Naive B cell (primary cell): ENCODE measurements around the gene ZFP64. TPM values are rescaled to one million over a fixed set of nuclear protein-coding genes. Genes with fewer than 3 reads are reported as not detected.
"Not testable (repeated sequence)": the region's sequence is repeated elsewhere in the genome, so short reads cannot be mapped to it uniquely, and the experiment has no call there.

ENCODE experiments used
- ATAC-seq, 2 donors: fragments of 150-1000 bp; cut with Tn5 transposase; 2 replicates each; pipeline ENCODE4 v1.10.0; 2021; ENCODE audit warnings: low read depth in 2 of 2, mild to moderate bottlenecking in 2 of 2, moderate library complexity in 2 of 2
- DNase-seq: peaks from one replicate; pipeline ENCODE4 v3.0.0; 2022
- H3K27ac Mint-ChIP-seq, 6 donors: one replicate each; pipeline ENCODE4 v1.8.0; 2020 to 2022; ENCODE audit warnings: mild to moderate bottlenecking in 6 of 6, mixed read lengths in 6 of 6, moderate library complexity in 5 of 6, inconsistent platforms in 2 of 6
- H3K27me3 Mint-ChIP-seq, 3 donors: one replicate each; pipeline ENCODE4 v1.8.0; 2021 to 2022; ENCODE audit warnings: mixed read lengths in 3 of 3, mild to moderate bottlenecking in 1 of 3
- H3K36me3 Mint-ChIP-seq, 2 donors: one replicate each; pipeline ENCODE4 v1.8.0; 2020 to 2022; ENCODE audit warnings: mixed read lengths in 2 of 2, inconsistent platforms in 1 of 2, mild to moderate bottlenecking in 1 of 2
- H3K4me1 Mint-ChIP-seq, 3 donors: one replicate each; pipeline ENCODE4 v1.8.0; 2020 to 2022; ENCODE audit warnings: mixed read lengths in 3 of 3, inconsistent platforms in 1 of 3, mild to moderate bottlenecking in 1 of 3, moderate library complexity in 1 of 3
- H3K4me3 Mint-ChIP-seq, 8 donors: one replicate each; pipeline ENCODE4 v1.8.0; 2020 to 2022; ENCODE audit warnings: mild to moderate bottlenecking in 8 of 8, mixed read lengths in 8 of 8, moderate library complexity in 8 of 8, inconsistent platforms in 2 of 8
- H3K9me3 Mint-ChIP-seq, 7 donors: one replicate each; pipeline ENCODE4 v1.8.0; 2020 to 2022; ENCODE audit warnings: mixed read lengths in 7 of 7, mild to moderate bottlenecking in 5 of 7, inconsistent platforms in 2 of 7, moderate library complexity in 1 of 7
- polyA plus RNA-seq, 6 donors: library from polyadenylated mRNA; unstranded; fragments of 300-500 nt; fragmentation: Illumina TruSeq; gene quantifications; one replicate each; pipeline ENCODE4 v1.2.3, GENCODE V29; 2021; ENCODE audit warnings: low read depth in 6 of 6

The ZFP64 gene
- polyA plus RNA-seq, 6 donors from 2014 or later = 5.7 to 12.1 (median 7.9) TPM

- no peaks in the 10 kb centered on the region for H3K27me3 Mint-ChIP-seq
- H3K4me1 Mint-ChIP-seq = peaks cover 0 to 2% (median 0%) of the 10 kb centered on the region in 3 donors
- no peak overlapping the region for H3K4me3 Mint-ChIP-seq
- ATAC-seq (no peak), DNase-seq (no peak)
- peaks cover 0 to 6% (median 0%) of the 10 kb centered on the region in 7 donors for H3K9me3 Mint-ChIP-seq
- peaks cover 14 to 18% of the 10 kb centered on the region in 2 donors for H3K36me3 Mint-ChIP-seq
- no peak overlapping the region for H3K27ac Mint-ChIP-seq
Observed at GRCh38 chr20:52137850-52138249, 53.7 kb downstream of the ZFP64 start.

GRCh38 chr20:52133714-52134113 lies 57.9 kb downstream of the ZFP64 start:
- not testable (repeated sequence) for ATAC-seq, DNase-seq, H3K4me1 Mint-ChIP-seq, H3K27me3 Mint-ChIP-seq, H3K4me3 Mint-ChIP-seq, H3K27ac Mint-ChIP-seq
- H3K36me3 Mint-ChIP-seq = peaks cover 0 to 10% of the 10 kb centered on the region in 2 donors
- peaks cover 0 to 16% (median 4%) of the 10 kb centered on the region in 7 donors for H3K9me3 Mint-ChIP-seq

- H3K27ac Mint-ChIP-seq = no peak overlapping the region
- peaks cover 0 to 10% of the 10 kb centered on the region in 2 donors for H3K36me3 Mint-ChIP-seq
- peaks cover 0 to 16% (median 4%) of the 10 kb centered on the region in 7 donors for H3K9me3 Mint-ChIP-seq
- peaks cover 2 to 8% (median 2%) of the 10 kb centered on the region in 3 donors for H3K4me1 Mint-ChIP-seq
- no peak overlapping the region for H3K4me3 Mint-ChIP-seq
- ATAC-seq = no peak
- H3K27me3 Mint-ChIP-seq = no peaks in the 10 kb centered on the region
- DNase-seq = no peak
Observed at GRCh38 chr20:52132337-52132736, 59.2 kb downstream of the ZFP64 start.

GRCh38 chr20:52131048-52131643 lies 60.4 kb downstream of the ZFP64 start:
- H3K27me3 Mint-ChIP-seq = no peaks in the 10 kb centered on the region
- H3K9me3 Mint-ChIP-seq = peaks cover 0 to 16% (median 4%) of the 10 kb centered on the region in 7 donors
- peaks cover 3 to 16% (median 10%) of the 10 kb centered on the region in 3 donors for H3K4me1 Mint-ChIP-seq
- H3K4me3 Mint-ChIP-seq = no peak overlapping the region
- H3K27ac Mint-ChIP-seq = no peak overlapping the region
- H3K36me3 Mint-ChIP-seq = peaks cover 0 to 10% of the 10 kb centered on the region in 2 donors
- ATAC-seq = no peak
- no peak for DNase-seq

- H3K4me3 Mint-ChIP-seq = no peak overlapping the region
- no peak for DNase-seq
- H3K36me3 Mint-ChIP-seq = peaks cover 0 to 10% of the 10 kb centered on the region in 2 donors
- no peaks in the 10 kb centered on the region for H3K27me3 Mint-ChIP-seq
- no peak for ATAC-seq
- H3K4me1 Mint-ChIP-seq = peaks cover 3 to 16% (median 10%) of the 10 kb centered on the region in 3 donors
- peak overlapping the region in 1 of 6 donors; percentile 53 for H3K27ac Mint-ChIP-seq
- H3K9me3 Mint-ChIP-seq = peaks cover 0 to 16% (median 4%) of the 10 kb centered on the region in 7 donors
Observed at GRCh38 chr20:52130406-52130805, 61.2 kb downstream of the ZFP64 start.

- DNase-seq (no peak), ATAC-seq (no peak)
- peaks cover 0 to 16% (median 4%) of the 10 kb centered on the region in 7 donors for H3K9me3 Mint-ChIP-seq
- H3K4me1 Mint-ChIP-seq = peaks cover 3 to 16% (median 10%) of the 10 kb centered on the region in 3 donors
- H3K4me3 Mint-ChIP-seq = no peak overlapping the region
- H3K27me3 Mint-ChIP-seq = no peaks in the 10 kb centered on the region
- peaks cover 0 to 10% of the 10 kb centered on the region in 2 donors for H3K36me3 Mint-ChIP-seq
- peak overlapping the region in 2 of 6 donors; percentile 17 to 29 for H3K27ac Mint-ChIP-seq
Observed at GRCh38 chr20:52129611-52130010, 62.0 kb downstream of the ZFP64 start.

GRCh38 chr20:52127309-52127708 lies 64.3 kb downstream of the ZFP64 start:
- Mint-ChIP-seq H3K27me3 (no peaks in the 10 kb centered on the region), H3K36me3 (peaks cover 0 to 10% of the 10 kb centered on the region in 2 donors), H3K9me3 (peaks cover 0 to 15% (median 4%) of the 10 kb centered on the region in 7 donors), H3K4me1 (peaks cover 3 to 16% (median 10%) of the 10 kb centered on the region in 3 donors), H3K4me3 (peak overlapping the region in 1 of 8 donors; percentile 10), H3K27ac (peak overlapping the region in 4 of 6 donors; percentile 50 to 84 (median 67))
- no peak for ATAC-seq
- no peak for DNase-seq

GRCh38 chr20:52124821-52125220 lies 66.8 kb downstream of the ZFP64 start:
- no peak overlapping the region for H3K27ac Mint-ChIP-seq
- H3K9me3 Mint-ChIP-seq = no peaks in the 10 kb centered on the region
- peaks cover 3 to 16% (median 10%) of the 10 kb centered on the region in 3 donors for H3K4me1 Mint-ChIP-seq
- DNase-seq = no peak
- no peak for ATAC-seq
- H3K36me3 Mint-ChIP-seq = no peaks in the 10 kb centered on the region
- no peaks in the 10 kb centered on the region for H3K27me3 Mint-ChIP-seq
- no peak overlapping the region for H3K4me3 Mint-ChIP-seq

GRCh38 chr20:52118696-52119095 lies 72.9 kb downstream of the ZFP64 start:
- DNase-seq = no peak
- Mint-ChIP-seq H3K4me1 (no peaks in the 10 kb centered on the region), H3K9me3 (peaks cover 0 to 5% (median 0%) of the 10 kb centered on the region in 7 donors), H3K36me3 (peaks cover 8 to 9% of the 10 kb centered on the region in 2 donors), H3K27me3 (no peaks in the 10 kb centered on the region), H3K27ac (no peak overlapping the region), H3K4me3 (peak overlapping the region in 1 of 8 donors; percentile 21)
- ATAC-seq = no peak

GRCh38 chr20:52118016-52118623 lies 73.5 kb downstream of the ZFP64 start:
- DNase-seq (no peak), ATAC-seq (no peak)
- Mint-ChIP-seq H3K4me1 (no peaks in the 10 kb centered on the region), H3K36me3 (peaks cover 8 to 11% of the 10 kb centered on the region in 2 donors), H3K9me3 (peaks cover 0 to 5% (median 0%) of the 10 kb centered on the region in 7 donors), H3K27me3 (no peaks in the 10 kb centered on the region), H3K27ac (no peak overlapping the region), H3K4me3 (no peak overlapping the region)

GRCh38 chr20:52110456-52110855 lies 81.1 kb downstream of the ZFP64 start:
- no peak for DNase-seq
- Mint-ChIP-seq H3K4me1 (peaks cover 0 to 11% (median 6%) of the 10 kb centered on the region in 3 donors), H3K27ac (peak overlapping the region in 1 of 6 donors; percentile 45), H3K9me3 (peaks cover 0 to 7% (median 3%) of the 10 kb centered on the region in 7 donors), H3K36me3 (peaks cover 12 to 21% of the 10 kb centered on the region in 2 donors), H3K27me3 (peaks cover 18 to 28% (median 22%) of the 10 kb centered on the region in 3 donors), H3K4me3 (no peak overlapping the region)
- ATAC-seq = no peak

- Mint-ChIP-seq H3K9me3 (peaks cover 0 to 5% (median 3%) of the 10 kb centered on the region in 7 donors), H3K4me3 (peak overlapping the region in 6 of 8 donors; percentile 9 to 72 (median 63)), H3K4me1 (peaks cover 8 to 32% (median 22%) of the 10 kb centered on the region in 3 donors), H3K27me3 (peaks cover 35 to 55% (median 38%) of the 10 kb centered on the region in 3 donors), H3K27ac (no peak overlapping the region), H3K36me3 (peaks cover 8 to 15% of the 10 kb centered on the region in 2 donors)
- no peak for ATAC-seq
- no peak for DNase-seq
Observed at GRCh38 chr20:52105442-52106422, 85.8 kb downstream of the ZFP64 start.
